ENCODE measurements around the gene MGAT5.

The MGAT5 gene

GRCh38 chr2:134348239-134348638 lies 94.4 kb downstream of the MGAT5 start:
- H3K27ac Mint-ChIP-seq = no peak overlapping the region
- H3K4me3 Mint-ChIP-seq = no peak overlapping the region
- ATAC-seq (replicated peaks) (peak; percentile 22), DNase-seq (no peak)
- H3K9me3 Mint-ChIP-seq = no peaks in the 10 kb centered on the region
- H3K27me3 Mint-ChIP-seq = no peaks in the 10 kb centered on the region
- peaks cover 2 to 4% of the 10 kb centered on the region in 2 donors for H3K4me1 Mint-ChIP-seq (ENCODE audit: low read depth in 2 of 2)
- H3K36me3 Mint-ChIP-seq (ENCODE audit: insufficient read depth) = peaks cover 23% of the 10 kb centered on the region

- Mint-ChIP-seq H3K27me3 (no peaks in the 10 kb centered on the region), H3K4me1 (ENCODE audit: low read depth in 2 of 2) (peaks cover 2 to 4% of the 10 kb centered on the region in 2 donors), H3K9me3 (no peaks in the 10 kb centered on the region), H3K4me3 (no peak overlapping the region), H3K27ac (no peak overlapping the region), H3K36me3 (ENCODE audit: insufficient read depth) (peaks cover 23% of the 10 kb centered on the region)
- DNase-seq (no peak), ATAC-seq (replicated peaks) (no peak)
These were observed 94.9 kb downstream of the MGAT5 start for GRCh38 chr2:134348760-134349159.

GRCh38 chr2:134351016-134351415 lies 97.1 kb downstream of the MGAT5 start:
- DNase-seq (no peak), ATAC-seq (replicated peaks) (no peak)
- no peak overlapping the region for H3K27ac Mint-ChIP-seq
- H3K4me3 Mint-ChIP-seq = no peak overlapping the region
- no peaks in the 10 kb centered on the region for H3K9me3 Mint-ChIP-seq
- H3K4me1 Mint-ChIP-seq (ENCODE audit: low read depth in 2 of 2) = peaks cover 2 to 4% of the 10 kb centered on the region in 2 donors
- peaks cover 23% of the 10 kb centered on the region for H3K36me3 Mint-ChIP-seq (ENCODE audit: insufficient read depth)
- no peaks in the 10 kb centered on the region for H3K27me3 Mint-ChIP-seq

- no peak for ATAC-seq (replicated peaks)
- no peak for DNase-seq
- no peak overlapping the region for H3K4me3 Mint-ChIP-seq
- H3K27me3 Mint-ChIP-seq = no peaks in the 10 kb centered on the region
- H3K36me3 Mint-ChIP-seq (ENCODE audit: insufficient read depth) = peaks cover 23% of the 10 kb centered on the region
- H3K27ac Mint-ChIP-seq = no peak overlapping the region
- peaks cover 2 to 4% of the 10 kb centered on the region in 2 donors for H3K4me1 Mint-ChIP-seq (ENCODE audit: low read depth in 2 of 2)
- no peaks in the 10 kb centered on the region for H3K9me3 Mint-ChIP-seq
These were observed 98.0 kb downstream of the MGAT5 start for GRCh38 chr2:134351899-134352298.

GRCh38 chr2:134352844-134353243 lies 99.0 kb downstream of the MGAT5 start:
- DNase-seq = no peak
- Mint-ChIP-seq H3K27ac (no peak overlapping the region), H3K4me1 (ENCODE audit: low read depth in 2 of 2) (peaks cover 2 to 4% of the 10 kb centered on the region in 2 donors), H3K27me3 (no peaks in the 10 kb centered on the region), H3K4me3 (no peak overlapping the region), H3K9me3 (no peaks in the 10 kb centered on the region), H3K36me3 (ENCODE audit: insufficient read depth) (peaks cover 27% of the 10 kb centered on the region)
- ATAC-seq (replicated peaks) = no peak

GRCh38 chr2:134354611-134355010 lies 100.7 kb downstream of the MGAT5 start:
- peaks cover 2 to 4% of the 10 kb centered on the region in 2 donors for H3K4me1 Mint-ChIP-seq (ENCODE audit: low read depth in 2 of 2)
- H3K4me3 Mint-ChIP-seq = no peak overlapping the region
- DNase-seq (no peak), ATAC-seq (replicated peaks) (no peak)
- H3K9me3 Mint-ChIP-seq = no peaks in the 10 kb centered on the region
- H3K27me3 Mint-ChIP-seq = no peaks in the 10 kb centered on the region
- peaks cover 27% of the 10 kb centered on the region for H3K36me3 Mint-ChIP-seq (ENCODE audit: insufficient read depth)
- no peak overlapping the region for H3K27ac Mint-ChIP-seq

- no peaks in the 10 kb centered on the region for H3K4me1 Mint-ChIP-seq (ENCODE audit: low read depth in 2 of 2)
- H3K9me3 Mint-ChIP-seq = no peaks in the 10 kb centered on the region
- H3K36me3 Mint-ChIP-seq (ENCODE audit: insufficient read depth) = peaks cover 29% of the 10 kb centered on the region
- no peak overlapping the region for H3K4me3 Mint-ChIP-seq
- DNase-seq = no peak
- no peak overlapping the region for H3K27ac Mint-ChIP-seq
- no peaks in the 10 kb centered on the region for H3K27me3 Mint-ChIP-seq
- no peak for ATAC-seq (replicated peaks)
These were observed 103.9 kb downstream of the MGAT5 start for GRCh38 chr2:134357814-134358213.

- Mint-ChIP-seq H3K36me3 (ENCODE audit: insufficient read depth) (peaks cover 31% of the 10 kb centered on the region), H3K27me3 (no peaks in the 10 kb centered on the region), H3K4me3 (no peak overlapping the region), H3K9me3 (no peaks in the 10 kb centered on the region), H3K4me1 (ENCODE audit: low read depth in 2 of 2) (no peaks in the 10 kb centered on the region), H3K27ac (no peak overlapping the region)
- DNase-seq (no peak), ATAC-seq (replicated peaks) (no peak)
These were observed 105.7 kb downstream of the MGAT5 start for GRCh38 chr2:134359367-134360081.

- H3K27me3 Mint-ChIP-seq = no peaks in the 10 kb centered on the region
- peaks cover 36% of the 10 kb centered on the region for H3K36me3 Mint-ChIP-seq (ENCODE audit: insufficient read depth)
- H3K9me3 Mint-ChIP-seq = no peaks in the 10 kb centered on the region
- no peak overlapping the region for H3K4me3 Mint-ChIP-seq
- no peak for DNase-seq
- peaks cover 0 to 3% of the 10 kb centered on the region in 2 donors for H3K4me1 Mint-ChIP-seq (ENCODE audit: low read depth in 2 of 2)
- ATAC-seq (replicated peaks) = no peak
- peak overlapping the region in 1 of 2 donors; percentile 11 for H3K27ac Mint-ChIP-seq
These were observed 107.0 kb downstream of the MGAT5 start for GRCh38 chr2:134360745-134361487.

- ATAC-seq (replicated peaks) (no peak), DNase-seq (no peak)
- H3K27ac Mint-ChIP-seq = peak overlapping the region in 1 of 2 donors; percentile 11
- H3K9me3 Mint-ChIP-seq = no peaks in the 10 kb centered on the region
- H3K27me3 Mint-ChIP-seq = no peaks in the 10 kb centered on the region
- H3K4me1 Mint-ChIP-seq (ENCODE audit: low read depth in 2 of 2) = peaks cover 0 to 3% of the 10 kb centered on the region in 2 donors
- H3K4me3 Mint-ChIP-seq = no peak overlapping the region
- peaks cover 37% of the 10 kb centered on the region for H3K36me3 Mint-ChIP-seq (ENCODE audit: insufficient read depth)
These were observed 107.8 kb downstream of the MGAT5 start for GRCh38 chr2:134361648-134362047.

GRCh38 chr2:134362152-134362668 lies 108.3 kb downstream of the MGAT5 start:
- Mint-ChIP-seq H3K4me3 (no peak overlapping the region), H3K9me3 (no peaks in the 10 kb centered on the region), H3K36me3 (ENCODE audit: insufficient read depth) (peaks cover 40% of the 10 kb centered on the region), H3K27ac (peak overlapping the region in 1 of 2 donors; percentile 23), H3K4me1 (ENCODE audit: low read depth in 2 of 2) (peaks cover 4 to 8% of the 10 kb centered on the region in 2 donors), H3K27me3 (no peaks in the 10 kb centered on the region)
- ATAC-seq (replicated peaks) (no peak), DNase-seq (no peak)

- H3K36me3 Mint-ChIP-seq (ENCODE audit: insufficient read depth) = peaks cover 39% of the 10 kb centered on the region
- DNase-seq (no peak), ATAC-seq (replicated peaks) (no peak)
- no peak overlapping the region for H3K4me3 Mint-ChIP-seq
- H3K4me1 Mint-ChIP-seq (ENCODE audit: low read depth in 2 of 2) = peaks cover 8 to 12% of the 10 kb centered on the region in 2 donors
- H3K27me3 Mint-ChIP-seq = no peaks in the 10 kb centered on the region
- no peaks in the 10 kb centered on the region for H3K9me3 Mint-ChIP-seq
- H3K27ac Mint-ChIP-seq = peak overlapping the region in 1 of 2 donors; percentile 23
These were observed 108.9 kb downstream of the MGAT5 start for GRCh38 chr2:134362740-134363139.

- H3K9me3 Mint-ChIP-seq = no peaks in the 10 kb centered on the region
- peaks cover 19 to 20% of the 10 kb centered on the region in 2 donors for H3K4me1 Mint-ChIP-seq (ENCODE audit: low read depth in 2 of 2)
- ATAC-seq (replicated peaks) (no peak), DNase-seq (no peak)
- no peak overlapping the region for H3K4me3 Mint-ChIP-seq
- peak overlapping the region in 1 of 2 donors; percentile 23 for H3K27ac Mint-ChIP-seq
- H3K27me3 Mint-ChIP-seq = no peaks in the 10 kb centered on the region
- peaks cover 38% of the 10 kb centered on the region for H3K36me3 Mint-ChIP-seq (ENCODE audit: insufficient read depth)
These were observed 111.5 kb downstream of the MGAT5 start for GRCh38 chr2:134365356-134365755.

- Mint-ChIP-seq H3K4me3 (no peak overlapping the region), H3K9me3 (no peaks in the 10 kb centered on the region), H3K4me1 (ENCODE audit: low read depth in 2 of 2) (peaks cover 19 to 21% of the 10 kb centered on the region in 2 donors), H3K27me3 (no peaks in the 10 kb centered on the region), H3K36me3 (ENCODE audit: insufficient read depth) (peaks cover 30% of the 10 kb centered on the region), H3K27ac (no peak overlapping the region)
- ATAC-seq (replicated peaks) (no peak), DNase-seq (no peak)
These were observed 112.5 kb downstream of the MGAT5 start for GRCh38 chr2:134366359-134366758.

All from effector memory CD8-positive, alpha-beta T cell (primary cell).